GOT3 (cell line): Measurements from ENCODE around the gene PLCH1.

Experiments used
- DNase-seq: peaks from one replicate; lab custom pipeline; 2025; ENCODE audit warnings: mixed read lengths; lab: John Stamatoyannopoulos, UW

The PLCH1 gene

DNA sequence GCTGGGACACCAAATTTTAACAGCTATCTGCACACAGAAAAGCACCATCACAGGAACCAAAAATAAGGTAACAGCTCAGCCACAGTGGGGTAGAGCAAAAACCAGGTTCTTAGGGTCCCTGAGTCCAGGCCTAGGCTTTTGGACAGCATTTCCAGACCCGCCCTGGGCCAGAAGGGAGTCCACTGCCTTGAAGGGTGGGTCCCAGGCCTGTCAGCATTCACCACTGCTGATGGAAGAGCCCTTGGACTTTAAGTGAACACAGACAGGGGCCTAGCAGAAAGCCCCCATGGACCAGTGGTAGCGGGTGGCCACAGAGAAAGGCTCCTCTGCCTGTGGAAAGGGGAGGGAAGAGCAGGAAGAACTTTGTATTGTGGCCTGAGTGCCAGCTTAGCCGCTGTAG lies 56.4 kb downstream of the PLCH1 start:
- no peak for DNase-seq

DNA sequence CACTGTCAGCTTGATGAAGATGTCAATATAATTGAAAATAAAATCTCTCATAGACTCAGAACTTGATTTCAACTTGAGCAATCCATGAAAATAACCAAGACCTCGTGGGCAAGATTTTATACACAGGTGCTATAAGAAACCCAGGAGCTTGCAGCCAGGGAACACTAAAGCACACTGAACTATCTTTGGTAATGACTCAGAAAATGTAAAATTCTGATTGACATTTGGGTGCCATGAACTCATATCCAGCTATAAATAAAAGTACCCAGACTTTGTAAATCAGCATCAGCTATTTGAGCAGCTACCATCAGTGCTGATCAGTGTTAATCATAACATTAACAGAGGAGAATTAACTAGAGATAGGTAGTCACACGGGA lies 61.5 kb downstream of the PLCH1 start:
- no peak for DNase-seq

DNA sequence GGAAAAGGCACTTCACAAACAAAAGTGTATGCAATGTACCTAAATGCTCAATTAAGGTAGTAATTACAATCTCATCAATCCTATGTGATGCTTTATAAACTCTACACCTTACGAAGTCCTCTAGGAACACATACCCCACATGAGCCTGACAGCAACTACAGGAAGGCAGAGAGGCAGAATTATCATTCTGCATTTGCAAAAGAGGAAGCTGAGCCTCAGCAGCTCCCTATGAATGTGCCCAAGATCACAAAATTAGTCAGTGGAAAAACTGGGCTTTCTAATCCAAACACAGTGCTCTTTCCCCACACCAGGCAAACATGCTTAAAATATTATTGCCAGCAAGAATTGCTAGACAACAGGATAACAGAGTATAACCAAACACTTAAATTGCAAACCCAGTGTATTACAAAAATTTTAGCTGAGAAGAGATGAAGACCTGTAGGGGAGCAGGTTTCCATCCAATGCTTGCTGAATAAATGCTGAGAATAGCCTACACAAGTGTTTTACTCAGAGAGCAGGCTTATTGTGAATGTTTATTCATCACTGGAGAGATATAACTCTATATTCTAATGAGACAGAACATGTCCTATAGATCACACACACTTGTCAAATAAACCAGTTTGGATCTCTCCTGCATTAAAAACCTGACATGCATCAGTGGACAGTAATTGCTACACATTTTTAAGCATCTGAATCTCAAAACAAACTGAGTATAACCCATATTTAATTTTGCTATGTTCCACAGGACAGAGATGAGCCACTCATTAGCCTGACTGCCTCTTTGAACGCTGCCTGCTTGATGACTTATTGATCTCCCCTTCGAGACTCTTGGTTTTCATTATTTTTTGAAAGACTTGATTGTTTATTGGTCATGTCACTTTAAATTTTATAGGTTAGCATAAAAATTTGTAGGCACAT lies 62.2 kb downstream of the PLCH1 start:
- no peak for DNase-seq

DNA sequence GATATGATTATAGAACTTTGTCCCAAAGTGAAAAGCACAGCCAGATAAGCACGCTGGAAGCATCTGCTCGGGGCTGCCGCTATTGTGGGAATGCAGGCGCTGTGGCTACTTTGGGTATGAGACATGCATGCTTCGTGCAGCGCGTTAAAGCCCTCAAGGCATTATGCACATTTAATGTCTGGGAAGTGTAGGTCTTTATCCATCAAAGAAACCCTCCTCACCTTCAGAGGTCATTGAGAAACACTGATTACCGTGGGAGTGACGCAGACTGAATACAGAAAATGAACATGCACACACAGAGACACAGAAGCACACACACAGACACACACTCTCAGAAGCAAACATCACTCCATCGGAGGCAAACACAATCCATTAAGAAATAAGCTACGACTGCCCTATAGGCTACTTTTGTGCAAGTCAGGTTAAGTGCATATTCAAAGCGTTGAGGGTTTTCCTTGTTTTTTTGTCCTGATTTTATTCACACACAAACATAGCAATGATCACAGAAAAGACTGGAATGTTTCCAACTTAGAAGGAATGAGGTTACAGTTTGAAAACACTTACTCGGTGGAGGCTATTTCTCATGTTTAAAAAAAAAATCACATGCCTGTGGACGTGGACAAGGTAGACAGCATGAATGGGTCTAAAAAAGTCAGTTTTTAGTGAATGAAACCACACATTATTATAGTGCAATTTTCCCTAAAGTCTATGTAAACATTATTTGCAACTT lies 68.5 kb downstream of the PLCH1 start:
- DNase-seq, result no peak

DNA sequence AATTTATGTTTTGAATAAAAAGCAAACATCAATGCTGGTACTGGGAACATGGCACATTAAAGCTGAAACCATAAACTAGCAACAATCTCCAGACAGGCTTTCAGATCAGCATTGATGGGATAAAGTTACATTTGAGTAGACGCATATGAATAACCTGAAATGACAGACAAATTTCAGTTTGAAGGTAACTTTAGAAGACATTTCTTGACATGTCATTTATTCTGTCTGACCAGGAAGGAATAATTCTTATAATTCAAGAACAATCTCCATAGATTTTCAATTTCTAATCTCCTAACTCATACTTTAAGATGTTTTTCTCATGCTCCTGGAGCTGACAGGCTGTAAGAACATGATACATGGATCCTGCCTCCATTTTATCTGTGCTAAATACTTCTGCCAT lies 69.8 kb downstream of the PLCH1 start:
- DNase-seq, result no peak

DNA sequence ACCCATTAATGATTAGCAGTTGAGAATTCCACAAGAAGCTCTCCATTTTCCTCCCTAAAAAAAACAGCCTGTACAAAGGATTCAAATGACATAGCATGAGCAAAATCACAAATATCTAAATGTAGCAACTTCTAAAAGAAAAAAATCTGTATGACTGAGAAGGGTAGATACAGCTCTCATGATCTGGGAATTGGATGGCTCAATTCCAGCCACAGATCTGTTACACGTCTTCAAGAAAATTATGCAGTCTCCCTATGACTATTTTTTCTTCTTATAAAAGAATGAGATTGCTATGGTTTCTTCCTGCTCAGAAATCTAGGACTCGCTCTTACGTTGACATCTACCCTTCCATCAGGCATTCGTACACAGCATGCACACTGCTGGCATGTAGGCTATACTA lies 71.5 kb downstream of the PLCH1 start:
- no peak for DNase-seq

DNA sequence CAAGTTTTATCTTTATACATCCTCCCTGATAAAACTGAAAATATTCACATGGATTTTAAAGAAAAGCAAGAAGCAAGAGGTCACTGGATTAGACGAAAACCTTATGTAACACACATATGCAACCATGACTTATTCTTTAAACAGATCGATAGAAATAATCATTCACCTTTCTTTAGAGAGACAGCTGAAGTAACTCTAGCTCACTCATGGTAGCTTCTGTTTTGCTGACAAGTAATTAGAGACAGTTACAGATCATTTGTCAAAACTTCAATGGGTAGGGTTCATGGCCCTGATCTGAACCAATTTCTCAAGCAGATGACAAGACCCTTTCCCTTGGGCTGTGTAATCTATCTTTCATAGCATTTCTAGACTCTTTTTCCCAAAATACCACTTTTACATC lies 74.5 kb downstream of the PLCH1 start:
- no peak for DNase-seq

DNA sequence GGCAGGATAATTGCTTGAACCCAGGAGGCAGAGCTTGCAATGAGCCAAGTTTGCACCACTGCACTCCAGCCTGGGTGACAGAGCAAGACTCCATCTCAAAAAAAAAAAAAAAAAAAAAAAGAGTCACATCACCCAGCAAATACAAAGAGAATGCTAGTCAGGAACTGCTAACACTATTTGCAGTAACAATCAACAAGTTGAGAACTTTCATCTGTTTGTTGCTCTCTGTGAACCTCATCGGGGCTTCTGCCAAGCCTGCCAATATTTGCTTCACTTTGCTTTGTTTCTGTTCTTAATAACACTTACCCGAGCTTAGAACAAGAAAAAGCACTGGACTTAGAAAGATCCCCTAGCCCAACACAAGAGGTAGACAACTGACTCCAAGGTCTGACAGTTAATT lies 76.9 kb downstream of the PLCH1 start:
- DNase-seq, result no peak

DNA sequence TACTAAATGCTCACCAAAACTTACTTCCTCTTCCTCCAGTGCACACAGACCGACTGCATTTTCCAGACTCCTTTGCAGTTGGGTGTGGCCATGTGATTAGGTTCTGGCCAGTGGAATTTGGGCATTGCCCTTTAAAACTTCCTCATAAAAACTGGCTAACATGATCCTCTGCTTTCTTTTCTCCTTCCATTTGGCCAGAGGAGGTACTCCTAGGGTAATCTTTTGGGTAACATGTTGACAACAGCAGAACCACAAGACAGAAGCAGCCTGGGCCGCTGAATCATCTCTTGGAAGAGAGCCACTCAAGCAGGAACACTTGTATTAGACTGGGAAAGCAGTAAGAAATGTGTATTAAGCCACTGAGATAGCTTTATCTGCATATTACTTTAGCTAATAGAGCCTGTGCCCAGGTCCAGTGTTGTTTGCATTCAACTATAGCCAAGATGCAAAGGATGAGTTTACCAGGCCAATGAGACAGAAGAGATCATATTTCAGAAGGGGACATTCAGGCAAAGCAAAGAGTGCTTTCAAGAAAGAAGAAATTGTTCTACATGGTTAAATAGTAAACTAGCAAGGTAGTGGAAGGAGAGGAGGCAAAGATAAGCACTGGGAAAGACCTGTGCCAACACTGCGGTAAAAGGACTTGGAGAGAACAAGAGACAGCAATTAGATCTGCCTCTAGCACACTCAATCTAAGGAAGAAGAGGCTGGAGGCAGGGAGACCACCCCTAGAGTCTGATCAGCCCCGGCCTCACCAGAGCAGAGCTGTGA lies 79.8 kb downstream of the PLCH1 start:
- peak; percentile 55 for DNase-seq

DNA sequence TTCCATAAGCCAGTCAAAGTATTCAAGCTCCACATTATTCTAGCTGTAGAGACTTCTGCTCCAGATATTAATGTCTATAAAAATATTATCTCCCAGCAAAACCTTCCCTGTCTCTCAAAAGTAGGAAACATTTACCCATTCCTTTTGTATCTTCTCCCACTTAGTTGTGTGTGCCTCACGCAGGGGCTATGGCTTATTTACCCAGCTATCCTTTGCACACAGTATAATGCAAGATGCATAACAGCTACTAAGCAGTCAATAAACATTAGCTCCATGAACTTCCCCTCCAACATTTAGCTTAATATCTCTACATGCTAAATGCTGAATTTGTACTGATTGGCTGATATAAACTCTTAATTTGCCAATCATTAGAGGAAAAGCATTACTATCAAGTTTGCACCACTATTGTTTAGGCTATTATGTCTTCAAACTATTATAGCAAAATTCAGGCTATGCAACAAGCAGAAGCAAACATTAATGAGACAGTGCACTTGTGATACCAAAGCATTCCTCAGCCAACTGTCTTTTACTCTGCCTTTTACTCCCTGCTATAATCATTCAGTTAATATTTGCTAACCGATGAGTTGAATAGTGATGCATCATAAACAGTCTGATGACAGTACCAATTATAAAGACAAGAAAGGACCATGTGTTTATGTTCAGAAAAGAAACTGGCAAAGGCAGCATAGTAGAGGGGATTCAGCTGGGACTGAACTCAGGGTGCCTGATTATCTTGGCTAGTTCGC lies 81.2 kb downstream of the PLCH1 start:
- DNase-seq, result no peak

DNA sequence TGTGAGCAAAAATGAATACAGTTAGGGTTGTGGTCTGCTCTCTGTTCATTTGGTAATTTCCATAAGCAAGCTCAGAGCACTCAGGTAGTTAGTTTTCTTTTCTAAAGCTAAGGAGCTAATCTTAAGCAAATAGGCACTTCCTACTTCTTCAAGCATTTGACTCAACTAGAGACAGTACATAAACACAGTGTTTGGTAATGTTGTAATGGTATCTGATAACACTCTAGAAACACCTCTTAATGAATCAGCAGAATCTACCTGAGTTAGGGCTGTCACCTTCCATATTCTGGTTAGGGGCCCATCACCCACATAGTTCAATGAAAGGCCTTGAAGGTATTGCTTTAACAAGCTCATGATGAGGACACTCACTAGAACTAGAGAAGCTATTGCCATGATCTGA lies 83.1 kb downstream of the PLCH1 start:
- DNase-seq, result no peak

DNA sequence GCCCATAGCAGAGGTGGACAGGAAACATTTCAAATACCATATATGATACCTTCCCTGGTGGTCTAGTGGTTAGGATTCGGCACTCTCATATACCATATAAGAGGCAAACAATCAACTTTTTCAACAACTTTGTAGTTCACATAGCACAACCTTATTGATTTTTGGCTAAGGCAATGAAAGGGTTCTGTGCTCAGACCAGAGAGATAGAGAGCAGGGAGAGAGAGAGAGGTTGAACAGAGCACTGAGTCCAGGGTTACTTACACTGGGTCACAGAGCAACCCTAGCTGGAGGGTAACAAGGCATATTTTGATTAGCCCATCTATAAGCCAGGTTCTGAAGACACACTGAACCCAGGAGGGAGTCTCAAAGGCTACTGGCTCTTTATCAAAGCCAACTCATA lies 83.8 kb downstream of the PLCH1 start:
- no peak for DNase-seq

DNA sequence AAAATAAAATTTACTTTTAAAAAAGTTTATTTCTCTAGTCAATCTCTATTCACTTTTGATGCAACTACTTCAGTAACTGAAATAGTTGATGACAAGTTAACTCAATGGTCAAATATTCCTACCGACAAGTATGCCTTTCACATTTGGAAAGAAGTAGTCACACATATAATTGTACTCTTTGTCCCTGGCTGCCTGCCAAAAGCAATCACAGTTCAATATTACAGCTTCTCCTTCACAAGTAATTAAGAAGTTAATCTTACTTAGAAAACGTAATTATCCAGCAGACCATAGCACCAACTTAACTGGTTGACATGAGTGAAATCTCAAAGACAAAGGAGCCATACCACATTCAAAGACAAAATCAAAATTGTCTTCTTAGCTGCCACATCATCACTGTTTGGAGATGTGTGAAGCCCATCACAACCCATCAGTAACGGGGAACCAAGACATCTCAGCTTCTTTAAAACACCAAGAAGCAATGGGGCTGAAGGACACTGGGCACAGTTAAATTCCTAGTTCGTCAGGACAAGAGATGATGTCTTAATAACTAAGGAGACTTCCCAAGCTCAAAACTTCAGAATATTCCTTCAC lies 86.1 kb downstream of the PLCH1 start:
- no peak for DNase-seq

DNA sequence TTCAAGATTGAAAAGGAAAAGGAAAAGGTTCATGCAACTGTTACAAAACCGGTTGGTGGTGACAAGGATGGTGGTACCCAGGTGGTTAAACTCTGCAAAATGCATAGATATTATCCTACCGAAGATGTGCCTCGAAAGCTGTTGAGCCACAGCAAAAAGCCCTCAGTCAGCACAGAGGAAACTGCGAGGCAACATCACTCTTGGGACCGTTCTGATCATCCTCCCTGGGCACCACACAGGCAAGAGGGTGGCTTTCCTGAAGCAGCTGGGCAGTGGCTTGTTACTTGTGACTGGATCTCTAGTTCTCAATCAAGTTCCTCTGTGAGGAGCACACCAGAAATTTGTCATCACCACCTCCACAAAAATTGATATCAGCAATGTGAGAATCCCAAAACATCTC lies 86.9 kb downstream of the PLCH1 start:
- DNase-seq, result no peak

DNA sequence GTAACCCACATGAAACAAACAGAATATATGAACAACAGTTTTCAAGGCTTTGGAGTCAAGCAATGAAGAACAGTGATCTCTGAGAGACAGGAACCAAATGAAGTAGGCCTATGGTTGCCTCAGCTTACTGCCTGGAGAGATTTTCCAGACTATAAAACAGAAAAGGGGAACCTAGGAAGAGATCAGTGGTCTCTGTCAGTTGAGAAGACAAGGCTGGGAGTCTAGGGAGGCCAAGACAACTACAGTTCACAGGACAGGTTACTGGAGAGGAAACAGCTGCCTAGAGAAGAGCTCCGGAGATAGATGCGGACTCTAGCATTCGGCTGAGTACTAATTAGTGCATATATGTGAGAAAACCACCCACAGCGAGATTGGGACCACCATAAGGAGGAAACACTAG lies 87.7 kb downstream of the PLCH1 start:
- DNase-seq, result no peak

DNA sequence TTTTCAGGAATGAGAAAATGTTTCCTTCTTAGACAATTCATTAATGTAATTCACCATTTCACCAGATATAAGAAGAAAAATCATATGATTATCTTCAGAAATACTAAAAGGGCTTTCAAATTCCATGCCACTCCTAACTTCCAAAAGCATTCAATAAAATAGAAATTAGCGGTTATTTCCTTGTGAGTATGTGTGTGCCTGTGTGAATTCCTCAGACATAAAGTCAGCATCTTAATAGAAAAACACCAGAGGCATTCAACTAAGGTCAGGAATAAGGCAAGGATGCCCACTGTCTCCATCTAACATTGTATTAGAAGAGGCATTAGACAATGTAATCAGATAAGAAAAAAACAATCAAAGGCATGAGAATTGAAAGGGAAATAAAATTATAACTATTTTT lies 88.4 kb downstream of the PLCH1 start:
- DNase-seq, result no peak

DNA sequence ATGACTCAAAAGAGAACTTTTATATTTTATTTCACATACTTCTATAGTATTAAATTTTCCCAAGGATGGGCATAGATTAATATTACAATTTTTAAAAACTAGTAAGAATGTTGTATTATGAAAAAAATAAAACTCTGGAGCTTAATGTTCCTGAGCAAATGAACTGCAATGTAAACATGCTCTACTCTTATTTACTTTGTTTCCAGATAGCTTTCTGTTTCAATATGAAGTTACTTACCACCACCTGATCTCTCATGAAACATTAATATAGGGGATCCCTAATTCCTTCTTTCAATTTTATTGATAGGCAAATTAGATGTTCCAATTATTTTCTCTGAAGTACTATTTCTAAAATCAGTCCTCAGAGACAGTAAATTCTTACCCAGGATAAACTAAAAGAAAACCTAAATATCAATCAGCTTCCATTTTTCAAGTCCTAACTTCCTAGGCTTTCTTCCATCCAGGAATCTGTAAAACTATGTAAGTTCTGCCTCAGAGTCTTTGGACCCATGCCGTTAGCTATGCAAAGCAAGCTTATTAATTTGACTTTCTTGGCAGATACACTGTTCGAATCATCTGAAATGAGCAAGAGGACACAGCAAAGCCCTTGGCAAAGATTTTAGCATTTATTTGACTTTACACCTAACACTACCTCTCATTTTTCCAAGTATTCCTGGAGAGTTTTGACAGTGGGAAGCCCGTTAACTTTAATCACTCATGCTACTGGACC lies 93.2 kb downstream of the PLCH1 start:
- DNase-seq, result no peak

DNA sequence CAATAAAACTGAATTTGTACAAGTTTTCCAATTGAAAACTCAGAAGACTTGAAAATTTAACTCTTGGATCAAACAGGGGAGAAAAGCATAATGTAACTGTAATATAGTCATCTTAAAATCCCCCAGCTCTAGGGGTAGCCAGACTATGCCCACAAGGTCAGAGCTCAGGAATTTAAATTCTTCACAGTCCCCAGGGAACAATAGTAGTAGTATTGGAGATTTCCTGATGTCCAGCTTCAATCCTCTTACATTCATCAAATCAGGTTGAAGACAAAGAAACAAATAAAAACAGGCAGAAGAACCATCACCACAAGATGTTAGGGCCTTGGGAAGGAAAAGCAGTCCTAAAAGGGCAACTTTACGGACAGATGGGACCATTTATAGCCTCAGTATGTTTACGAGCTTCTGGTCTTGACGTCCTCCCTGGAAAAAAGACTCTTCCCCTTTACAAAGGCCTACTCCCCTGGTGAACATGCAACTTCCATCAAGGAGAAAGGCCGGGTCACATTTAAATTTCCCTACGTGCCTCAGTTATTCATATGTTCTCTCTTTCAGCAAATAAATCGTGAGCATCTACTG lies 96.8 kb downstream of the PLCH1 start:
- DNase-seq, result no peak

DNA sequence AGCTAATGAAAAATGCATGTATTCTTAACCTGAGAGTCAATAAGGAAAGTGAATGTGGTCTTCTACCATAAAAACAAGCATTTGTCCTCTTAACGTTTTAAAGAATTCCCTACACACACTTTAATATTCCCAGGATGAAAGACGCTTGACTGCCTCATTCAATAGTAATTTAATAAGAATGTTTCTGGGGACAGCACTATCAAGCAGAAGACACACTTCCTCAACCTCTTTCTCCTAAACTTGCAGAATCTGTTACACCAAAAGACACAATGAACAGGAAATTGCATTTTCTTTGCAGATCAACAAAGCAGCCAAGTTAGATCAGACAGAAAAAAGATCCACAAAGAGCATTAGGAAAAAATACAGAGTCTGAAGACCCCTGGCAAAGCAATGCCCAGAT lies 97.7 kb downstream of the PLCH1 start:
- DNase-seq, result no peak

DNA sequence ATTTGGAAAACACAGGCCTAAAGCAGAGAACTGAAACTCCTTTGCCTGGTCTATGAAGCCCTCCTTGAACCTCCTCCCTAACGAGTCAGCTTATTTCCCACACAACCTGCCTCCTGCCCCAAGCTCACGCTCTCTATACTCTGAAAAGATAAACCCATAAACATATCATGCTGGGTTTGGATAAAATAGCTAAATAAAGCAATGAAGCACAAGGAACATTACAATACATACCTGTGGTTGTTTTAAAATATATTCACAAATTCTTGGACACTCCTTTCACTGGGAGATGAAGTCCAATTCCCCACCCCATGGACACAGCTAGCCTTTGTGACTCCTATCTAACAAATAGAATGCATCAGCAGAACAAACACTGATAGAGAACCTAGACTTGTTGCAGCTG lies 98.2 kb downstream of the PLCH1 start:
- DNase-seq, result no peak

DNA sequence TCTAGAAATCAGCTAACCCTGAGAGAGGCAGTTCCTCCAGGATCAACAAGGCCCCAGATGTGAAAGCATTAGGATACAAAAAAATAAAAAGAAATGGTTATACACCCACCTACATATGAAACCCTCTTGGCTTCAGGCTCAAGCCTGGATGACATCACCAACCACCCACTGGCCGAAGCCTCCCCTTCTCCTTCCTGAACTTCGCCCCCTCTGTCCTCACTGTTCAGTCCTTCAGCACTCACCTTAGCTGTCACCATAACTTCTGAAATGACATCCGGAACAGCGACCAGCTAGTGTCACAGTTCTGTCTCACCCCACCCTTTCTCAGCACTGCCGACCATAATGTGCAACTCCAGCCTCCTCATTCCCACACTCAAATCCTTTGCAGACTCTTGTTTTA lies 98.7 kb downstream of the PLCH1 start:
- DNase-seq, result no peak
